RPMI7951 (cell line): ENCODE data around the gene AGER. TPM values are rescaled to one million over a fixed set of nuclear protein-coding genes. Genes with fewer than 3 reads are reported as not detected.
A peak's percentile ranks its signal among the peaks of the same experiment; 100 is the strongest.

Source experiments
- DNase-seq: peaks from one replicate; pipeline ENCODE4 v3.0.0-alpha.2; 2012; ENCODE audit warnings: low read depth
- total RNA-seq: library from RNA; depleted of rRNA; stranded (reverse); fragments of >200 nt; shearing (Covaris generic); gene quantifications from 2 replicates; pipeline ENCODE4 v1.2.3, GENCODE V29; 2014

Gene AGER
- total RNA-seq, 1 experiment from 2014 or later = 1.6 TPM

- peak; percentile 26 for DNase-seq
Observed at GRCh38 chr6:32168807-32169591, 15.1 kb downstream of the AGER start.

- no peak for DNase-seq
Observed at GRCh38 chr6:32168350-32168749, 15.7 kb downstream of the AGER start.

DNA sequence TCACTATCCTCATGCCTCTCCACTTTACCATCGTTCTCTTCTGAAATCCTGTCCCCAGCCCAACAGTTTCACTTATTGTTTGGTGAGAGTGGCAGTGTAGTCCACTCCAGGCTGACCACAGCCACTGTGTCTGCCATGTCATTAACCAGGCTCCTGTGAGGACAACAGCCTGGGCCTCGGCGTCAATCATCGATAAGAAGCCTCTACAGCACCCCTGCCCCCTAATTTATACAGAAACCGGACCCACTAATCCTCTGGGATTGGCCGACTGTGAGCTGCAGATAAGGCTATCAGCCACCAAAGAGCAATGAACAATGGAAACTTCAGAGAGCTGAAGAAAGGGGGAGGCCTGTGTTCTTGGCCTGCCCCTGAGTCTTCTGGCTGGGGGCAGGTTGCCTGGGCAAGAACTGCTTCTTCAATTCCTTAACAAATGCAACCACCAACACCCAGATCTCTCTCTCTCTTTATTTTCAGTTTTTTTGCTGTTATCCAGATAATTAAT lies 16.2 kb downstream of the AGER start:
- DNase-seq = no peak

DNA sequence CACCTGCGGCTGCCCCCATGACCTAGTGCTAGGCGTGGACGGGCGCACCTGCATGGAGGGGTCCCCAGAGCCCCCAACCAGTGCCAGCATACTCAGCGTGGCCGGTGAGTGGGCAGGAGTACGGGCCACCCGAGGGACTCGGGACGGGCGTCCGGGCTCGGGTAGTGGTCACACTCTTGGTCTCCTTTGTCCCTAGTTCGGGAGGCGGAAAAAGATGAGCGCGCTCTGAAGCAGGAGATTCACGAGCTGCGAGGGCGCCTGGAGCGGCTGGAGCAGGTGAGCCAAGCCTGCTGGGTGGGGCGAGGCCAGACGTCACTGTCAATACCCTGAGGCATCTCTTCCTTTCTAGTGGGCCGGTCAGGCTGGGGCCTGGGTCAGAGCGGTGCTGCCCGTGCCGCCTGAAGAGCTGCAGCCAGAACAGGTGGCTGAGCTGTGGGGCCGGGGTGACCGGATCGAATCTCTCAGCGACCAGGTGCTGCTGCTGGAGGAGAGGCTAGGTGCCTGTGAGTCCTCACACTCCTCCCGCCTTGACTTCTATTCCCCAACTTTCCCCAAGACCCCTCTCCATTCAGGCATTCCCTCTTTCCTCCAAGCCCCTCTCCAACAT lies 16.8 kb downstream of the AGER start:
- no peak for DNase-seq

GRCh38 chr6:32166411-32167061 lies 17.5 kb downstream of the AGER start:
- no peak for DNase-seq

DNA sequence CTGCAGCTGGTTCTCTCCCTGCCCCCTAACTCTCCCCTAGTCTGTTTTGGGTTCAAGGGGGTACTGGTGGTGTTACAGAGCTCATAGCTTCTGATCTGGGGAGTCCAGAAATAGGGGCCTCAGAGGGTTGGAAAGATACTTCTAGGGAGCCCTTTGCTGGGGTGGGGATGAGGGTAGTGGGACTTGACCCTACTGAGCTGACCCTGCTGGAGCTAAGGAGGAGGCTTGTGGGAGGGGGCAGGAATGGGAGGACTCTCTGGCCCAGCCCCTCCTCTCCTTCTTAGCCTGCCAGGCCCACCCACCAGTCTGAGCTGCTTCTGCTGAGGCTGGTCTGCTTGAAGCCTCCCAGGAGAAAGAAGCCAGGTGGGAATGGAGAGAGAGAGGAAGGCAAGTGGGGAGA lies 19.8 kb downstream of the AGER start, which contains the start of gene EGFL8:
EGFL8 (plus strand) TSS at position 301 of the 400 bp plus-strand sequence. CDS start 1,571 bp downstream, outside the sequence.
- DNase-seq = no peak

DNA sequence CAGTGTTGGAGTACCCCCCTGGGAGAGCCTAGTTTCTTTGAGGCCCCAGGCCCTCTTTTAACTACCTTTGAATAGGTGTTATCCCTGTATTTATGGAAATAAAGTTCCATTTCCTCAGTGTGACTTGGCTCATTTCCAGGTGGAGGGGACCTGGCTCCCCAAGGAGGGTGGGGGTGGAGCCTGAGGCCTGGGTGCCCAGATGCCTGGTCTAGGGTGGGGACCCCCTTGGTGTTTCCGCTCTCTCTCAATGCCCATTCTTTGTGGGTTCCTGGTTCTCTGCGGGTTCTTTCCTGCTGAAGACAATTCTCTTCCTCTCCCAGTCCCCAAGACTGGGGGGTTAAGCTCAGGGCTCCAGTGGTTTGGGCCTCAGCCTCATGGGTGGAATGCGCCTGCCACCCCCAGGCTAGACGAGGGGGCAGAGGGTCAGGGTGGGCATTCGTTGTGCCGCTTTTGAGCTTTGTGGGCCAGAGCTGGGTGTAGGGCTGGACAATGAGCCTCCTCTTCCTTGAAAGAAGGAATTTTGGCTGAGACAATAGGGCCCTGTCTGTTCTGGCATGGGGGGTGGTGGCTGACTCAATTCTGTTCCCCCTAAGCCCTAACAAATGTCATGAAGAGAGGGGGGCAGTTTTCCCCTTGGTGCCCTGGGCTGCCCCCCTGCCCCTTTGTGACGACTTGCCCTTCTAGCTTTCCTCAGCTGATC lies 20.3 kb downstream of the AGER start:
- DNase-seq = peak; percentile 53

DNA sequence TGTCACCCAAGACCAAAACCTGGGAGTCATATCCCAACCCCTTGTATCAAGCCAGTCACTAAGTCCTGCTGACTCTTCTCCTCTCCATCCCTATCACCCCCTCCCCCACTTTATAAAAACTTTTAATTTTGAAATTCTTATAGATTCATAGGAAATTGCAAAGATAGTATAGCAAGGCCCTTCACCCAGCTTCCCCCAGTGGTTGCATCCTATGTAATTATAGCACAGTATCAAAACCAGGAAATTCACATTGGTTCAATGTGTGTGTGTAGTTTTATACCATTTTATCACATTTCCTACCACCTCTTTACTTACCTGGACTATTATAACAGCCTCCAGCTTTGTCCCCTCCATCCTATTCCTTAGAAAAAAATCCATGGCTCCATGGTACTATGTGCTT lies 26.0 kb downstream of the AGER start:
- no peak for DNase-seq

DNA sequence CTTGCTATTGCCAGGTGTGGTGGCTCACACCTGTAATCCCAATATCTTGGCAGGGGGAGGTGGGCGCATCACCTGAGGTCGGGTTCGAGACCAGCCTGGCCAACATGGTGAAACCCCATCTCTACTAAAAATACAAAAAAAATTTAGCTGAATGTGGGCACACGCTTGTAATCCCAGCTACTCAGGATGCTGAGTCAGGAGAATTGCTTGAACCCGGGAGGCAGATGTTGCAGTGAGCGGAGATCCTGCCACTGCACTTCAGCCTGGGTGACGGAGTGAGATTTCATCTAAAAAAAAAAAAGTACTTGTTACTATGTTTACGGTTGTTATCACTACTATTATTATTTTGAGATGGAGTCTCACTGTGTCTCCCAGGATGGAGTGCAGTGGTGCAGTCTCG lies 27.2 kb downstream of the AGER start:
- no peak for DNase-seq

- peak; percentile 58 for DNase-seq
Observed at GRCh38 chr6:32154514-32155161, 29.4 kb downstream of the AGER start.

- DNase-seq = peak; percentile 93
Observed at GRCh38 chr6:32153564-32154513, 30.2 kb downstream of the AGER start, which contains the start of gene PPT2. TSS of gene PPT2 (plus strand) at chr6:32154141. CDS start at chr6:32154595, 454 bp downstream.

DNA sequence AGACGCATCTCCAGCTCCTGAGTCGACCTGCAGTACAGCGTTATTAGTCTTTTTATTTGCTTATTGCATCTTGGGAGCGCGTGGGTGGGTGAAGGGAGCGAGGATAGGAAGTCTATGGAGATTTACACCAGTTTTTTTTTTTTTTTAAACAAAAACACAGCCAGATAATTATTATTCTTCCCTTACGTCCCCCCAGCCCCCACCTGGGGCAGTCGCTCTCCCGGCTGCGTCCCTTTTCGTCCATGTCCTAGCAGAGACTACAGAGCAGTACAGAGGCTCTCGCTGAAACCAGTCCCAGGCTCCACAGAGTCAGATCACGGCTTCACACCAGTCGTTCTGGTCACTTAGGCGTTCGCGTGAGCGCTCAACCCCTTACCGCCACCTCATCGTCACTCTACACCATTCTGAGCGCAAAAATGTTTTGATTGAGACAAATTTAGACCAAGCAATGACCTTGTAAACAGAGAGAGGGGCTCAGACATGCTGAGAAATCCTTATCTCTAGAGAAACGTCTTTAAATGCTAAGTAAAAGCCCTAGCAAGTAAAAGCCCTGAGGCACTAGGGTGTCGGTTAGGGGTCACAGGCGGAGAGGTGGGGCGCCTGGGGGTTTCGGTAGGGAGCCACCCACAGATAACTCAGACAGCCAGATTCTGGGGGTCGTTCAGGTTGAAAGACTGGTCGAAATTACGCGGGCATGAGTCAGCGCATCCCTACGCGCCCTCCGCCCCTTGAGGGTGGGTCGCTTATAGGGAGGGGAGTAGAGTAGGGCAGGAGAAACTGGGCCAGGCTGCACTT lies 31.1 kb downstream of the AGER start:
- peak; percentile 57 for DNase-seq

DNA sequence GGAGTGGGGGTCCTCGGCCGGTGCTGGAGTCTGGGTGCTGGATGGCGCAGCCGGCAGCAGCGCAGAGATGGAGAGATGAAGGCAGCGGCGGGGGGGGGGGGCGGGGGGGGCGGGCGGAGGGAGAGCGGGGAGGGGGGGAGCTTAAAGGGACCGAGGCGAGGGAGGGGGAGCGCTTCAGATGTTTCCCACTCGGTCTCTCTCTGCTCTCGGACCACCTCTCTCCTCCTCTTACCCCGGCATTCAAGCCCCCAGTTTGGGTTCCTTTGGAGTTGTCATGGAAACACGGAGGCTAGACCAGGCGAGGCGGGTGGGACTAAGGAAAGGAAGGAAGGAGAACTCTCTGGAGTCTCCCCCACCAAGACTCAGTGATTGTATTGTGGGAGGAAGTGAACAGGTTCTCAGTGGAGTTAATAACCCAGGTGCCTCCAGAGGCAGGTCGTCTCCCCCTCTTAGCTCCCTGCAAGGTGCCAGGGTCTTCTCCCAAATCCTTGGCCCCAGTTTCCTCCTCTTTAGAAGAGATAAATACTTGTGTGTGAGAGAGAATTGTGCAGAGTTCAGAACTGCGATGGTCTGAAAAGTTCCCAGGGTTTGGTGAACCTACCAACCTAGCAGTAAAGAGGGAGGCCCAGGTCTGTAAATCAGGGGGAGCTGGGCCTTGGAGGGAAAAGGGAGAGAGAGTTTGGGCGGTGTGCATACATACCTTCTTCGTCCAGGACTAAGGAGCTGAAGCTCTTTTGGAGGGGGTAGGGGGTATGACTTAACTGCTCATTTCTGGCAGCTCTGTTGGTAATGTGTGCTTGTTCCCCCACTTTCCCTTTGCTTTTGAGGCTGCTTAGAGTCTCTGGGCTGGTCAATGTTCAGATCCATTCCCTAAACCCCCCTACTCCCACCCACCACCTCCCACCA lies 31.9 kb downstream of the AGER start, which contains the start of gene PRRT1:
PRRT1 (minus strand) TSS at position 77 of the 906 bp plus-strand sequence. CDS start 112 bp downstream, outside the sequence.
- DNase-seq = no peak

- no peak for DNase-seq
Observed at GRCh38 chr6:32151181-32151862, 32.7 kb downstream of the AGER start.

- DNase-seq = no peak
Observed at GRCh38 chr6:32149932-32150870, 33.9 kb downstream of the AGER start.

- DNase-seq = no peak
Observed at GRCh38 chr6:32149092-32149755, 34.8 kb downstream of the AGER start.
